Loucy (cell line): ENCODE results near the gene EXOG.

ENCODE experiments used
- EZH2phosphoT487 ChIP-seq: fragments of 200-600 bp; IDR thresholded peaks from 2 replicates; pipeline ENCODE4 v1.6.1; 2018; ENCODE audit warnings: antibody characterized with exemption, mild to moderate bottlenecking, moderate library complexity, borderline replicate concordance
- TF ChIP-seq, protein P1 (sequence below): fragments of 200-600 bp; sonication (generic); conservative IDR thresholded peaks from 2 replicates; pipeline ENCODE4 v1.5.1; 2014; ENCODE audit warnings: mild to moderate bottlenecking, antibody characterized with exemption, low read length

DNA sequence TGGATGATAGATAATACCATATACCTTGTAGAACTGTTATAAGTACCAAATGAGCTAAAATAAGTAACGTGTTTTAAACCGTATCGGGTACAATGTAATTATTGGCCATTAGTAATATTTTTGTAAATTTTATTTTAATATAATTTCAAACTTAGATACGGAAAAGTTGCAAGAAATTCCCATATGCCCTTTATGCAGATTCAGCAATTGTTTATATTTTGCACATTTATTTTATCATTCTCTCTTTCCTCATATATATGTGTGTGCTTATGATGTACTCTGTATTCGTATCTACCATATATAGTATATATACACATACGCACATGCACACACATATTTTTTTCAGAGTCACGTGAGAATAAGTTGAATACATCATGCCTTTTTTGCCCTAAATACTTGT is 38.5 kb downstream of the EXOG start:
- TF ChIP-seq, protein P1, sequence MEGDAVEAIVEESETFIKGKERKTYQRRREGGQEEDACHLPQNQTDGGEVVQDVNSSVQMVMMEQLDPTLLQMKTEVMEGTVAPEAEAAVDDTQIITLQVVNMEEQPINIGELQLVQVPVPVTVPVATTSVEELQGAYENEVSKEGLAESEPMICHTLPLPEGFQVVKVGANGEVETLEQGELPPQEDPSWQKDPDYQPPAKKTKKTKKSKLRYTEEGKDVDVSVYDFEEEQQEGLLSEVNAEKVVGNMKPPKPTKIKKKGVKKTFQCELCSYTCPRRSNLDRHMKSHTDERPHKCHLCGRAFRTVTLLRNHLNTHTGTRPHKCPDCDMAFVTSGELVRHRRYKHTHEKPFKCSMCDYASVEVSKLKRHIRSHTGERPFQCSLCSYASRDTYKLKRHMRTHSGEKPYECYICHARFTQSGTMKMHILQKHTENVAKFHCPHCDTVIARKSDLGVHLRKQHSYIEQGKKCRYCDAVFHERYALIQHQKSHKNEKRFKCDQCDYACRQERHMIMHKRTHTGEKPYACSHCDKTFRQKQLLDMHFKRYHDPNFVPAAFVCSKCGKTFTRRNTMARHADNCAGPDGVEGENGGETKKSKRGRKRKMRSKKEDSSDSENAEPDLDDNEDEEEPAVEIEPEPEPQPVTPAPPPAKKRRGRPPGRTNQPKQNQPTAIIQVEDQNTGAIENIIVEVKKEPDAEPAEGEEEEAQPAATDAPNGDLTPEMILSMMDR = no peak
- no peak for TF ChIP-seq EZH2phosphoT487
